ENCODE measurements around the gene PLXNB2.

DNA sequence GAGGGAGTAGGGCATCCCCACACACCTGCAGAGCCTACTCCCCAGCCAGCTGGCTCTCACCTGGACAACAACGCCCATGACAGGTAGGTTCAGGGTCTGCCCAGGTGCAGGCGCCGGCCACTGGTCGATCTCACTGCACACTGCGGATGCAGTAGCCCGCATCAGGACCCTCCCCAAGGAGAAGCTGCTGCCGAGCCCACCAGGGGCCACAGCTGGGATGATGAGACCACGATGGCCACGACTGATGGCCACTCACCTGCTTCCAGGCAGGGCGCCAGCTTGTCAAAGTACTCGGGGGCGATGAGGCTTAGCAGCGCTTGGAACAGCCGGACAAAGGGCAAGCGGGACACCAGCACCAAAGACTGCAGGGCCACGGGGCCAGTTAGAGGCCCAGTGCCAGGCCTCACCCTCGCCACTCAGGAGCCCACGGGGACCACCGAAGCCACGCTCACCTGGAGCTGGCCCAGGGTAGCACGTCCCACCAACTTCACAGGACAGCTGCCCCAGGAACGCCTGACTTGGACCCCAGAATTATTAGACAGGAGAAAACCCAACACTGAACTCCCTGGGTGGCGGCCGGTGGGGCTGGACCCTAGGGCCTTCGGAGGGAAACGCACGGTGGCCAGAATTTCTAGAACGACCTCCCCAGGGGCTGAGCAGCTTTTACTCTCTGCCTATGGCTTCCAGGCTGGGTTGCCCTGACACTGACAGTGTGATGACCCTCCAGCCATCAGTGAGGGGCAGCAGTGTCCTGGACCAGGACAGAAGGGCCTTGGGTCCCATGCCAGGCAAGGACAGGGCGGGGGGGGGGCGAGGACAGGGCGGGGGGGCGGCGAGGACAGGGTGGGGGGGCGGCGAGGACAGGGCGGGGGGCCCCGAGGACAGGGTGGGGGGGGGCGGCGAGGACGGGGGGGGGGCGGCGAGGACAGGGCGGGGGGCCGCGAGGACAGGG is 8.9 kb upstream of the PLXNB2 start:
- no peak for TF ChIP-seq CTCF (IDR thresholded peaks at IDR 0.05)
- TF ChIP-seq POLR2A (IDR thresholded peaks at IDR 0.05), result no peak

All from lower leg skin (tissue), 3 donors.